K562 (cell line): Measurements from ENCODE around the gene RBM17.

Experiments
- CTCF ChIP-seq, 3 experiments: IDR thresholded peaks in 2 of 3; conservative IDR thresholded peaks in 1 of 3; 2 replicates each; pipeline ENCODE4 v1.5.1; 2011 to 2012; ENCODE audit warnings: low read length in 3 of 3, mild to moderate bottlenecking in 3 of 3, control low read depth in 2 of 3, improper control_type of control experiment in 1 of 3, inconsistent platforms in 1 of 3, low read depth in 1 of 3, mixed read lengths in 1 of 3, moderate library complexity in 1 of 3; ENCODE audit not compliant: insufficient read depth in 2 of 3
- EP300 ChIP-seq: IDR thresholded peaks from 2 replicates; pipeline ENCODE4 v1.6.1; 2012; ENCODE audit warnings: low read length, improper control_type of control experiment
- JUN ChIP-seq, 2 experiments: sonication (generic) in 1 of 2; formaldehyde crosslinking in 1 of 2; IDR thresholded peaks; 2 replicates each; pipeline versions ENCODE4 v1.6.1 to v1.8.0; 2012 to 2022; ENCODE audit warnings: borderline replicate concordance in 2 of 2, mild to moderate bottlenecking in 2 of 2, improper control_type of control experiment in 1 of 2, low read depth in 1 of 2, low read length in 1 of 2, missing genetic modification reagents in 1 of 2
- JUNB ChIP-seq: fragments of 450-650 bp; formaldehyde crosslinking; conservative IDR thresholded peaks from 2 replicates; pipeline ENCODE4 v1.4.0; 2020; ENCODE audit warnings: mild to moderate bottlenecking
- TEAD2 ChIP-seq: fragments of 450-650 bp; IDR thresholded peaks from 2 replicates; pipeline ENCODE4 v1.6.1; 2016; ENCODE audit warnings: missing genetic modification characterization, control low read depth, missing compliant biosample characterization
- YY1 ChIP-seq, 3 experiments: IDR thresholded peaks; 2 replicates each; pipeline ENCODE4 v1.6.1; 2011; ENCODE audit warnings: low read length in 2 of 3, mild to moderate bottlenecking in 2 of 3, moderate library complexity in 2 of 3, borderline replicate concordance in 1 of 3, control low read depth in 1 of 3, low read depth in 1 of 3; ENCODE audit not compliant: insufficient read depth in 3 of 3, insufficient replicate concordance in 2 of 3, control insufficient read depth in 1 of 3, insufficient read length in 1 of 3; ENCODE audit errors: extremely low read depth in 1 of 3

- TF ChIP-seq YY1 (IDR thresholded peaks at IDR 0.05; ENCODE audit: borderline replicate concordance in 1 of 3, control insufficient read depth in 1 of 3, extremely low read depth in 1 of 3, insufficient read depth in 3 of 3, insufficient read length in 1 of 3, insufficient replicate concordance in 2 of 3, low read depth in 1 of 3, low read length in 2 of 3): no peak
- TF ChIP-seq JUNB (CRISPR knock-in tag): no peak
- no peak for TF ChIP-seq TEAD2 (tag)
- TF ChIP-seq EP300: 0 out of 2 replicates have a peak, but pooled peaks have one; percentile 33
- no peak for TF ChIP-seq JUN (IDR thresholded peaks at IDR 0.05; ENCODE audit: borderline replicate concordance, low read depth, low read length)
- no peak for TF ChIP-seq JUN (CRISPR knock-in tag; IDR thresholded peaks at IDR 0.05; ENCODE audit: borderline replicate concordance)
- TF ChIP-seq CTCF (IDR thresholded peaks at IDR 0.05 in 2 of 3, conservative IDR thresholded peaks at IDR 0.05 in 1 of 3; ENCODE audit: insufficient read depth in 2 of 3, low read depth in 1 of 3, low read length in 3 of 3): no peak
Observed at GRCh38 chr10:6065835-6066234, 23.0 kb upstream of the RBM17 start.
